Omental fat pad (tissue), 4 donors: ENCODE data around the gene RPS27. TPM values are rescaled to one million over a fixed set of nuclear protein-coding genes. Genes with fewer than 3 reads are reported as not detected.
"Not testable (repeated sequence)": the region's sequence is repeated elsewhere in the genome, so short reads cannot be mapped to it uniquely, and the experiment has no call there.

Experiments used
- ATAC-seq: fragments of 150-250 bp; one replicate; pipeline ENCODE4 v1.9.1; 2016; ENCODE audit warnings: mild to moderate bottlenecking, moderate library complexity; ENCODE audit not compliant: low FRiP score
- DNase-seq: peaks from one replicate; pipeline ENCODE4 v3.0.0-alpha.2; 2019; ENCODE audit warnings: low spot score
- CTCF ChIP-seq, 3 donors: fragments of 450-650 bp; IDR thresholded peaks; one replicate each; pipeline ENCODE4 v1.5.1; 2016 to 2017; ENCODE audit warnings: antibody characterized with exemption in 3 of 3, mild to moderate bottlenecking in 3 of 3, moderate library complexity in 2 of 3
- total RNA-seq, 4 donors: library from RNA; depleted of rRNA; stranded (reverse); fragments of >200 nt; gene quantifications; one replicate each; pipeline ENCODE4 v1.1.0, GENCODE V29; 2016

The RPS27 gene
- total RNA-seq, 4 donors from 2014 or later = 1,559 to 2,240 (median 2,115) TPM

GRCh38 chr1:153978274-153978909 lies 12.2 kb upstream of the RPS27 start:
- no peak for ATAC-seq
- no peak for TF ChIP-seq CTCF (IDR thresholded peaks at IDR 0.05)
- no peak for DNase-seq

- DNase-seq, ATAC-seq: not testable (repeated sequence)
Observed at GRCh38 chr1:153979091-153979490, 11.5 kb upstream of the RPS27 start.

GRCh38 chr1:153981735-153982134 lies 8.8 kb upstream of the RPS27 start:
- not testable (repeated sequence) for DNase-seq, ATAC-seq

- TF ChIP-seq CTCF (IDR thresholded peaks at IDR 0.05) = no peak
- ATAC-seq (no peak), DNase-seq (no peak)
Observed at GRCh38 chr1:153984123-153984894, 6.3 kb upstream of the RPS27 start.

- TF ChIP-seq CTCF (IDR thresholded peaks at IDR 0.05) = no peak
- peak; percentile 62 for ATAC-seq
- DNase-seq = peak; percentile 61
Observed at GRCh38 chr1:153985341-153985912, 5.1 kb upstream of the RPS27 start.

- DNase-seq (peak; percentile 49), ATAC-seq (peak; percentile 86)
- TF ChIP-seq CTCF (IDR thresholded peaks at IDR 0.05) = no peak
Observed at GRCh38 chr1:153985941-153986761, 4.4 kb upstream of the RPS27 start, which contains the start of gene RAB13. Gene RAB13, minus strand, starts transcription at chr1:153986339. Its CDS starts 103 bp downstream, at chr1:153986236.

- ATAC-seq (no peak), DNase-seq (no peak)
- no peak for TF ChIP-seq CTCF (IDR thresholded peaks at IDR 0.05)
Observed at GRCh38 chr1:153987621-153988020, 2.9 kb upstream of the RPS27 start.
